SIG-M5 treated with dmso at 0.1 percent for 504 hours (cell line): Measurements from ENCODE around the gene PTPRK.

Experiments used
- DNase-seq: peaks from one replicate; lab custom pipeline; 2025; ENCODE audit not compliant: unreplicated experiment; lab: John Stamatoyannopoulos, UW

Gene PTPRK

GRCh38 chr6:128305228-128305627 is 215.2 kb downstream of the PTPRK start:
- no peak for DNase-seq

GRCh38 chr6:128303870-128304269 is 216.5 kb downstream of the PTPRK start:
- peak; percentile 90 for DNase-seq

- DNase-seq, result no peak
Measured at GRCh38 chr6:128302942-128303341, 217.5 kb downstream of the PTPRK start.

GRCh38 chr6:128295670-128296069 is 224.7 kb downstream of the PTPRK start:
- no peak for DNase-seq

- DNase-seq, result no peak
Measured at GRCh38 chr6:128290221-128290620, 230.2 kb downstream of the PTPRK start.

GRCh38 chr6:128284128-128284527 is 236.3 kb downstream of the PTPRK start:
- no peak for DNase-seq

GRCh38 chr6:128282961-128283360 is 237.4 kb downstream of the PTPRK start:
- DNase-seq, result no peak

GRCh38 chr6:128280960-128281359 is 239.4 kb downstream of the PTPRK start:
- no peak for DNase-seq

- DNase-seq, result no peak
Measured at GRCh38 chr6:128280066-128280465, 240.3 kb downstream of the PTPRK start.

GRCh38 chr6:128278836-128279235 is 241.6 kb downstream of the PTPRK start:
- no peak for DNase-seq

GRCh38 chr6:128277379-128277778 is 243.0 kb downstream of the PTPRK start:
- DNase-seq, result no peak

GRCh38 chr6:128276311-128276710 is 244.1 kb downstream of the PTPRK start:
- no peak for DNase-seq

- no peak for DNase-seq
Measured at GRCh38 chr6:128275681-128276080, 244.7 kb downstream of the PTPRK start.

- no peak for DNase-seq
Measured at GRCh38 chr6:128275030-128275429, 245.4 kb downstream of the PTPRK start.

GRCh38 chr6:128271527-128271926 is 248.9 kb downstream of the PTPRK start:
- no peak for DNase-seq

GRCh38 chr6:128271011-128271410 is 249.4 kb downstream of the PTPRK start:
- no peak for DNase-seq

- no peak for DNase-seq
Measured at GRCh38 chr6:128266946-128267345, 253.5 kb downstream of the PTPRK start.

- no peak for DNase-seq
Measured at GRCh38 chr6:128265706-128266105, 254.7 kb downstream of the PTPRK start.

- DNase-seq, result no peak
Measured at GRCh38 chr6:128259730-128260685, 260.4 kb downstream of the PTPRK start.

GRCh38 chr6:128259029-128259724 is 261.2 kb downstream of the PTPRK start:
- DNase-seq, result no peak

GRCh38 chr6:128256095-128256494 is 264.3 kb downstream of the PTPRK start:
- DNase-seq, result no peak
